Neural progenitor cell (in vitro differentiated cells): Measurements from ENCODE around the gene ARVCF.

Experiments used
- EZH2 ChIP-seq: fragments of 200-600 bp; sonication (generic); IDR thresholded peaks from 2 replicates; pipeline ENCODE4 v1.6.1; 2017; ENCODE audit warnings: antibody characterized with exemption, mild to moderate bottlenecking, moderate library complexity
- EZH2phosphoT487 ChIP-seq: fragments of 200-600 bp; sonication (generic); IDR thresholded peaks from 2 replicates; pipeline ENCODE4 v1.6.1; 2017; ENCODE audit warnings: antibody characterized with exemption
- TF ChIP-seq, protein P1 (sequence below): fragments of 200-600 bp; sonication (generic); IDR thresholded peaks from 2 replicates; pipeline ENCODE4 v1.5.1; 2017; ENCODE audit warnings: antibody characterized with exemption, mild to moderate bottlenecking

DNA sequence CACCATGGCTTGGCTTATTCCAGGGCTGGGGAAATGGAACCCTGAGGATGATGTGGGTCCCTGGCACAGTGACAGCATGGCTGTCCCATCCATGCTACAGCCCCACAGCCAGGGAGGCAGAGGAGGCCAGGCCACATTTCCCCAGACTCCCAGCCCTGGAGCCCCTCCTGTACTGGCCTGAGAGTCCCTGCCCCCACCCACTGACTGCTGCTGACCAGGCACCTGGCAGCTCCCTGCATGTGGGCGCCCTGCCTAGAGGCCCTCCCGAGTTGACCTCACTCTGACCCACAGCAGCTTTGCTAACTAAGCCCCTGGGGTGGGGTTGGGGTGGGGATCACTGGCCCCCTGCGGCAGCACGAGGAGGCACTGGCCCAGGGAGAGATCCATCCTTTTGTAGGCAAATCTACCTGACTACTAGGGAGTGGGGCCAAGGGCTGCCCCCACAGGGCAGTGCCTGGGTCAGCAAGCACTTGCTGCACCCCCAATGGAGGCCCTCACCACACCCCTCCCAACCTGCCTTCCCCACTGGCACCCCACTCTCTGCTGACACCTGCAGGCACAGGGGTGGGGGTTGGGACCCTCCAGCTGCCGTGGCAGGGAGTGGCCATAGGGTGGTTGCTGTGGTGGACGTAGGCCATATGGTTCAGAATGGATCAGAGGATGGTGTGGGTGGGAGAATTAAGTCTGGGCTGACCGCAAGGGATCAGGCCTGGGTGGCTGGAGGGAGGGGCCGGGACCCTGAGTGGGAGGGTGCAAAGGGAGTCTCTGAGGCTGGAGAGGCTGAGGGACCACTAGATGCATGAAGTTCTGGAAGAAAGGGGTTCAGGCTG, 17.4 kb downstream of the ARVCF start:
- TF ChIP-seq, protein P1, sequence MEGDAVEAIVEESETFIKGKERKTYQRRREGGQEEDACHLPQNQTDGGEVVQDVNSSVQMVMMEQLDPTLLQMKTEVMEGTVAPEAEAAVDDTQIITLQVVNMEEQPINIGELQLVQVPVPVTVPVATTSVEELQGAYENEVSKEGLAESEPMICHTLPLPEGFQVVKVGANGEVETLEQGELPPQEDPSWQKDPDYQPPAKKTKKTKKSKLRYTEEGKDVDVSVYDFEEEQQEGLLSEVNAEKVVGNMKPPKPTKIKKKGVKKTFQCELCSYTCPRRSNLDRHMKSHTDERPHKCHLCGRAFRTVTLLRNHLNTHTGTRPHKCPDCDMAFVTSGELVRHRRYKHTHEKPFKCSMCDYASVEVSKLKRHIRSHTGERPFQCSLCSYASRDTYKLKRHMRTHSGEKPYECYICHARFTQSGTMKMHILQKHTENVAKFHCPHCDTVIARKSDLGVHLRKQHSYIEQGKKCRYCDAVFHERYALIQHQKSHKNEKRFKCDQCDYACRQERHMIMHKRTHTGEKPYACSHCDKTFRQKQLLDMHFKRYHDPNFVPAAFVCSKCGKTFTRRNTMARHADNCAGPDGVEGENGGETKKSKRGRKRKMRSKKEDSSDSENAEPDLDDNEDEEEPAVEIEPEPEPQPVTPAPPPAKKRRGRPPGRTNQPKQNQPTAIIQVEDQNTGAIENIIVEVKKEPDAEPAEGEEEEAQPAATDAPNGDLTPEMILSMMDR, result no peak
- TF ChIP-seq EZH2 (no peak), EZH2phosphoT487 (no peak)
